Left ventricle myocardium inferior (tissue), 1 donor: ENCODE data around the gene LSM10. TPM values are rescaled to one million over a fixed set of nuclear protein-coding genes. Genes with fewer than 3 reads are reported as not detected.
A peak's percentile ranks its signal among the peaks of the same experiment; 100 is the strongest.

ENCODE experiments used
- DNase-seq: peaks from one replicate; pipeline ENCODE4 v3.0.0-alpha.2; 2020
- H3K27ac ChIP-seq: fragments of 200-600 bp; replicated peaks from 2 replicates; pipeline ENCODE4 v1.8.0; 2021
- H3K27me3 ChIP-seq: fragments of 200-600 bp; 2 replicates; pipeline ENCODE4 v1.8.0; 2021; ENCODE audit warnings: low read depth
- H3K36me3 ChIP-seq: fragments of 200-600 bp; 2 replicates; pipeline ENCODE4 v1.8.0; 2021
- H3K4me1 ChIP-seq: fragments of 200-600 bp; 2 replicates; pipeline ENCODE4 v1.8.0; 2021
- H3K4me3 ChIP-seq: fragments of 200-600 bp; 2 replicates; pipeline ENCODE4 v1.8.0; 2021; ENCODE audit warnings: mild to moderate bottlenecking, moderate library complexity
- H3K9me3 ChIP-seq: fragments of 200-600 bp; replicated peaks from 2 replicates; pipeline ENCODE4 v1.8.0; 2021
- intact Hi-C: fragments of 100-400 bp; cut with micrococcal nuclease; formaldehyde crosslinking; loops from one replicate; pipeline ENCODE4 v1.11.0; 2022
- total RNA-seq: library from RNA; stranded (reverse); fragmentation: NEBNext Ultra II Directional; extraction: Animal tissue kit (Norgen Biotek cat#: 25700); gene quantifications from one replicate; pipeline ENCODE4 v1.2.1, GENCODE V29; 2021
- TF ChIP-seq, protein P1 (sequence below): fragments of 200-600 bp; IDR thresholded peaks from 2 replicates; pipeline ENCODE4 v1.8.0; 2021; ENCODE audit warnings: antibody characterized with exemption, mild to moderate bottlenecking, borderline replicate concordance
- donor health status: DM: no; HTN: yes; CAD: no; lungs with severe emphysema.

The LSM10 gene
- total RNA-seq, 1 donor from 2014 or later, result 53.6 TPM

GRCh38 chr1:36351227-36351977 lies 46.3 kb downstream of the LSM10 start:
- TF ChIP-seq, protein P1, sequence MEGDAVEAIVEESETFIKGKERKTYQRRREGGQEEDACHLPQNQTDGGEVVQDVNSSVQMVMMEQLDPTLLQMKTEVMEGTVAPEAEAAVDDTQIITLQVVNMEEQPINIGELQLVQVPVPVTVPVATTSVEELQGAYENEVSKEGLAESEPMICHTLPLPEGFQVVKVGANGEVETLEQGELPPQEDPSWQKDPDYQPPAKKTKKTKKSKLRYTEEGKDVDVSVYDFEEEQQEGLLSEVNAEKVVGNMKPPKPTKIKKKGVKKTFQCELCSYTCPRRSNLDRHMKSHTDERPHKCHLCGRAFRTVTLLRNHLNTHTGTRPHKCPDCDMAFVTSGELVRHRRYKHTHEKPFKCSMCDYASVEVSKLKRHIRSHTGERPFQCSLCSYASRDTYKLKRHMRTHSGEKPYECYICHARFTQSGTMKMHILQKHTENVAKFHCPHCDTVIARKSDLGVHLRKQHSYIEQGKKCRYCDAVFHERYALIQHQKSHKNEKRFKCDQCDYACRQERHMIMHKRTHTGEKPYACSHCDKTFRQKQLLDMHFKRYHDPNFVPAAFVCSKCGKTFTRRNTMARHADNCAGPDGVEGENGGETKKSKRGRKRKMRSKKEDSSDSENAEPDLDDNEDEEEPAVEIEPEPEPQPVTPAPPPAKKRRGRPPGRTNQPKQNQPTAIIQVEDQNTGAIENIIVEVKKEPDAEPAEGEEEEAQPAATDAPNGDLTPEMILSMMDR, result no peak
- Histone ChIP-seq H3K27ac (peak overlapping the region; percentile 64), H3K36me3 (peaks cover 63% of the 10 kb centered on the region), H3K27me3 (no peaks in the 10 kb centered on the region), H3K9me3 (no peaks in the 10 kb centered on the region), H3K4me1 (peaks cover 45% of the 10 kb centered on the region), H3K4me3 (no peak overlapping the region)
- intact Hi-C loops, result no loop called here
- no peak for DNase-seq

DNA sequence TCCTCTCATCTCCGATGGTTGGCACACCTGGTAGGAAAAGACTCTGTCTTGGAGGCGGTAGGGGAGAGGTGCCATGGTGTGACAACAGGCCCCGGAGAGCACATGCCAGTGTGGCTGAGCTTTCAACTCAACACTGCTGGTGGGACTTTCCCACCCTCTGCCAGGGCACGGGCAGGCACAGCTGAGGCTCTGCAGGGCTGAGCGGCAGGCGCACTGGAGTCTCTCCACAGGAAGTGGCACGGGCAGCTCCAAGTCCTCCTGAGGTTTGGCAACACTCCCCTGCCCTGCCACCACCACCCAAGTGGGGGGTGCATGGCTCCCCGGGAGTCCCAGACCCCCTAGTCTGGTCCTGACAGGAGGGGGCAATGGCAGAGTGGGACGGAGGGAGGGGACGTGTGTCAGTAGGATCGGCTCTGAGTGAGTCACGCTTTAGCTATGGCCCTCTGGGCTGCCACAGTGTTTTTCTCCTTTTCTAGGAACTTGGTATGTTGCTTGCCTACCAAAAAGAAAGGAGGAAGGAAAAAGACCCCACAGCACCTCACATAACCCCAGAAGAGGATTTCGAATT lies 47.0 kb downstream of the LSM10 start:
- no peaks in the 10 kb centered on the region for H3K9me3 ChIP-seq
- H3K27ac ChIP-seq, result peak overlapping the region; percentile 64
- H3K4me3 ChIP-seq, result no peak overlapping the region
- H3K4me1 ChIP-seq, result peaks cover 45% of the 10 kb centered on the region
- peaks cover 63% of the 10 kb centered on the region for H3K36me3 ChIP-seq
- H3K27me3 ChIP-seq, result no peaks in the 10 kb centered on the region
- TF ChIP-seq, protein P1, result no peak
- intact Hi-C loops, result no loop called here
- DNase-seq, result no peak

GRCh38 chr1:36349839-36350238 lies 47.9 kb downstream of the LSM10 start:
- TF ChIP-seq, protein P1, result no peak
- Histone ChIP-seq H3K27me3 (no peaks in the 10 kb centered on the region), H3K36me3 (peaks cover 63% of the 10 kb centered on the region), H3K9me3 (no peaks in the 10 kb centered on the region), H3K4me3 (no peak overlapping the region), H3K27ac (peak overlapping the region; percentile 64), H3K4me1 (peaks cover 45% of the 10 kb centered on the region)
- DNase-seq, result no peak
- intact Hi-C loops, result no loop called here

- Histone ChIP-seq H3K27me3 (no peaks in the 10 kb centered on the region), H3K27ac (peak overlapping the region; percentile 64), H3K4me3 (no peak overlapping the region), H3K36me3 (peaks cover 61% of the 10 kb centered on the region), H3K4me1 (peaks cover 45% of the 10 kb centered on the region), H3K9me3 (no peaks in the 10 kb centered on the region)
- no peak for DNase-seq
- intact Hi-C loops, result no loop called here
- TF ChIP-seq, protein P1, result no peak
These were observed 48.5 kb downstream of the LSM10 start for GRCh38 chr1:36349241-36349671.

GRCh38 chr1:36346741-36347370 lies 50.9 kb downstream of the LSM10 start:
- no peak overlapping the region for H3K27ac ChIP-seq
- intact Hi-C loops, result no loop called here
- H3K36me3 ChIP-seq, result peaks cover 60% of the 10 kb centered on the region
- TF ChIP-seq, protein P1, result no peak
- no peaks in the 10 kb centered on the region for H3K27me3 ChIP-seq
- DNase-seq, result no peak
- H3K9me3 ChIP-seq, result no peaks in the 10 kb centered on the region
- H3K4me3 ChIP-seq, result no peak overlapping the region
- peaks cover 37% of the 10 kb centered on the region for H3K4me1 ChIP-seq
